Measurements from ENCODE around the gene JOSD2.
A peak's percentile ranks its signal among the peaks of the same experiment; 100 is the strongest.

The JOSD2 gene

GRCh38 chr19:50512999-50513745 lies 2.2 kb upstream of the JOSD2 start:
- no peak for DNase-seq

- DNase-seq, result no peak
These were observed 1.4 kb upstream of the JOSD2 start for GRCh38 chr19:50512112-50512998.

- peak; percentile 74 for DNase-seq
These were observed 307 bp downstream of the JOSD2 start for GRCh38 chr19:50510700-50511068.

GRCh38 chr19:50510121-50510670 lies 795 bp downstream of the JOSD2 start:
- no peak for DNase-seq

- DNase-seq, result no peak
These were observed 1.6 kb downstream of the JOSD2 start for GRCh38 chr19:50509366-50509765.

- DNase-seq, result no peak
These were observed 2.2 kb downstream of the JOSD2 start for GRCh38 chr19:50508843-50509190.

- DNase-seq, result no peak
These were observed 3.6 kb downstream of the JOSD2 start for GRCh38 chr19:50507376-50507775.

GRCh38 chr19:50506700-50507099 lies 4.3 kb downstream of the JOSD2 start:
- no peak for DNase-seq

GRCh38 chr19:50505856-50506611 lies 5.0 kb downstream of the JOSD2 start:
- DNase-seq, result no peak

- no peak for DNase-seq
These were observed 9.2 kb downstream of the JOSD2 start for GRCh38 chr19:50501568-50502475.

- DNase-seq, result no peak
These were observed 9.8 kb downstream of the JOSD2 start for GRCh38 chr19:50501186-50501567.

GRCh38 chr19:50500753-50501151 lies 10.2 kb downstream of the JOSD2 start:
- DNase-seq, result no peak

- no peak for DNase-seq
These were observed 10.8 kb downstream of the JOSD2 start for GRCh38 chr19:50500060-50500752.

GRCh38 chr19:50498219-50499056 lies 12.6 kb downstream of the JOSD2 start:
- no peak for DNase-seq

GRCh38 chr19:50497022-50497405 lies 14.0 kb downstream of the JOSD2 start:
- DNase-seq, result no peak

GRCh38 chr19:50496189-50497021 lies 14.6 kb downstream of the JOSD2 start:
- DNase-seq, result no peak

- DNase-seq, result no peak
These were observed 15.9 kb downstream of the JOSD2 start for GRCh38 chr19:50495020-50495531.

GRCh38 chr19:50494186-50495019 lies 16.6 kb downstream of the JOSD2 start:
- no peak for DNase-seq

Data from NCI-H1694 (cell line).